Prostate gland (tissue), 2 donors: ENCODE measurements around the gene OR52A1.

ENCODE experiments used
- CTCF ChIP-seq, 4 experiments: fragments of 200-600 bp in 2 of 4; fragments of 450-650 bp in 2 of 4; sonication (generic) in 2 of 4; IDR thresholded peaks; 1 replicate in 3 of 4; 2 replicates in 1 of 4; pipeline ENCODE4 v1.5.1; 2016 to 2019; ENCODE audit warnings: antibody characterized with exemption in 4 of 4, mild to moderate bottlenecking in 2 of 4, moderate library complexity in 2 of 4
- POLR2A ChIP-seq: fragments of 450-650 bp; IDR thresholded peaks from one replicate; pipeline ENCODE4 v1.6.1; 2016; ENCODE audit warnings: antibody characterized with exemption, mild to moderate bottlenecking
- POLR2AphosphoS5 ChIP-seq: sonication (generic); formaldehyde crosslinking; IDR thresholded peaks from one replicate; pipeline ENCODE4 v1.6.1; 2017; ENCODE audit warnings: antibody characterized with exemption

GRCh38 chr11:5151713-5152153, 2.8 kb downstream of the OR52A1 start:
- TF ChIP-seq CTCF (IDR thresholded peaks at IDR 0.05) (no peak), POLR2A (no peak), POLR2AphosphoS5 (no peak)
